K562 (cell line): ENCODE data around the gene CD82. TPM values are rescaled to one million over a fixed set of nuclear protein-coding genes. Genes with fewer than 3 reads are reported as not detected.

ENCODE experiments used
- ARID3A ChIP-seq: IDR thresholded peaks from 2 replicates; pipeline ENCODE4 v1.6.1; 2012; ENCODE audit warnings: low read depth, low read length, improper control_type of control experiment, borderline replicate concordance
- C11orf30 ChIP-seq: fragments of 450-650 bp; IDR thresholded peaks from 2 replicates; pipeline ENCODE4 v1.6.1; 2016; ENCODE audit warnings: low read depth, mild to moderate bottlenecking
- EHMT2 ChIP-seq: fragments of 450-650 bp; IDR thresholded peaks from 2 replicates; pipeline ENCODE4 v1.6.1; 2018; ENCODE audit warnings: antibody characterized with exemption
- FOXP1 ChIP-seq: sonication (generic); formaldehyde crosslinking; IDR thresholded peaks from 2 replicates; pipeline ENCODE4 v1.8.0; 2022; ENCODE audit warnings: mild to moderate bottlenecking, missing genetic modification reagents
- GTF2A2 ChIP-seq: IDR thresholded peaks from 2 replicates; pipeline ENCODE4 v1.6.1; 2016; ENCODE audit warnings: mild to moderate bottlenecking, missing genetic modification characterization, missing compliant biosample characterization
- HINFP ChIP-seq: fragments of 450-650 bp; conservative IDR thresholded peaks from 2 replicates; pipeline ENCODE4 v1.6.1; 2016; ENCODE audit warnings: missing genetic modification characterization, low read depth, mild to moderate bottlenecking, control low read depth, missing compliant biosample characterization
- HNRNPLL ChIP-seq: fragments of 200-400 bp; formaldehyde crosslinking; IDR thresholded peaks from 2 replicates; pipeline ENCODE4 v1.6.1; 2017; ENCODE audit warnings: low read length, low read depth, mild to moderate bottlenecking; ENCODE audit not compliant: poor library complexity, severe bottlenecking
- MAFG ChIP-seq: fragments of 450-650 bp; conservative IDR thresholded peaks from 2 replicates; pipeline ENCODE4 v1.6.1; 2016; ENCODE audit warnings: missing genetic modification characterization, missing compliant biosample characterization
- PPARD ChIP-seq: fragments of 250-450 bp; sonication (Bioruptor Pico); IDR thresholded peaks from 2 replicates; pipeline ENCODE4 v1.8.0; 2022; ENCODE audit warnings: inconsistent platforms, mild to moderate bottlenecking, moderate library complexity
- RREB1 ChIP-seq: fragments of 250-450 bp; sonication (Bioruptor Pico); IDR thresholded peaks from 2 replicates; pipeline ENCODE4 v1.4.0; 2020
- TBP ChIP-seq: optimal IDR thresholded peaks from 2 replicates; pipeline ENCODE3; 2011; ENCODE audit warnings: low read depth, low read length, improper control_type of control experiment
- THRA ChIP-seq: fragments of 450-650 bp; IDR thresholded peaks from 2 replicates; pipeline ENCODE4 v1.6.1; 2017; ENCODE audit warnings: mild to moderate bottlenecking, moderate library complexity
- YBX1 ChIP-seq: fragments of 450-650 bp; IDR thresholded peaks from 2 replicates; pipeline ENCODE4 v1.7.1; 2016; ENCODE audit warnings: mild to moderate bottlenecking
- ZC3H11A ChIP-seq: IDR thresholded peaks from 2 replicates; pipeline ENCODE4 v1.6.1; 2012; ENCODE audit warnings: low read depth, low read length, improper control_type of control experiment
- ZMIZ1 ChIP-seq, 2 experiments: fragments of 150-350 bp in 1 of 2; IDR thresholded peaks; 2 replicates each; pipeline ENCODE4 v1.6.1; 2012 to 2016; ENCODE audit warnings: low read depth in 2 of 2, low read length in 2 of 2, mild to moderate bottlenecking in 1 of 2, moderate library complexity in 1 of 2
- polyA plus RNA-seq, 8 experiments: library from polyadenylated mRNA; depleted of rRNA in 4 of 8; stranded (reverse) in 5 of 8; unstranded in 3 of 8; fragments of >200 nt; fragmentation: Nextera tagmentation in 2 of 8; fragmentation: Illumina TruSeq in 1 of 8; extraction: Ambion mirVana in 2 of 8; extraction: Trizol in 1 of 8; gene quantifications; 2 replicates each; pipeline versions ENCODE4 v1.2.1 to v1.2.3, GENCODE V29; 2011 to 2014; ENCODE audit warnings: inconsistent platforms in 1 of 8, missing spikeins in 1 of 8
- total RNA-seq, 7 experiments: library from RNA; depleted of rRNA in 6 of 7; stranded (reverse); fragments of >200 nt in 6 of 7; fragmentation: Illumina TruSeq in 2 of 7; extraction: Trizol in 2 of 7; gene quantifications; 2 replicates each; pipeline versions ENCODE4 v1.2.1 to v1.2.3, GENCODE V29; 2011 to 2021; ENCODE audit warnings: low replicate concordance in 1 of 7

Gene CD82
- total and polyA plus RNA-seq, 9 of the 15 experiments (the other 6 are each of a cell fraction or from before 2014, with no cell fraction given): 0.27 to 9.4 (median 3.0) TPM

- TF ChIP-seq RREB1 (CRISPR knock-in tag) (peak; percentile 100), FOXP1 (CRISPR knock-in tag) (no peak), C11orf30 (no peak), EHMT2 (0 out of 2 replicates have a peak, but pooled peaks have one; percentile 17), ZMIZ1 (IDR thresholded peaks at IDR 0.05; ENCODE audit: low read depth in 2 of 2, low read length in 2 of 2) (no peak), ARID3A (no peak), HINFP (tag) (no peak), PPARD (CRISPR knock-in tag) (no peak), HNRNPLL (no peak), ZC3H11A (no peak), YBX1 (peak; percentile 87), GTF2A2 (tag) (no peak), TBP (no peak), MAFG (tag) (peak; percentile 26; the same call in 1 of the 2 replicates), THRA (no peak)
These were observed 23.1 kb upstream of the CD82 start (continued) for GRCh38 chr11:44542372-44542771.
